H1 (cell line): ENCODE measurements around the gene ZNF277. TPM values are rescaled to one million over a fixed set of nuclear protein-coding genes. Genes with fewer than 3 reads are reported as not detected.

Source experiments
- HDAC6 ChIP-seq: IDR thresholded peaks from one replicate; pipeline ENCODE4 v1.7.1; 2012; ENCODE audit warnings: low read depth, mild to moderate bottlenecking, inconsistent platforms, low read length, moderate library complexity
- KDM5A ChIP-seq: fragments of 200-600 bp; IDR thresholded peaks from 2 replicates; pipeline ENCODE4 v1.7.1; 2012; ENCODE audit warnings: mild to moderate bottlenecking, low read length, inconsistent platforms, mixed read lengths
- RFX5 ChIP-seq: IDR thresholded peaks from 2 replicates; pipeline ENCODE4 v1.6.1; 2011; ENCODE audit warnings: low read depth, low read length, improper control_type of control experiment, borderline replicate concordance
- RXRA ChIP-seq: IDR thresholded peaks from 2 replicates; pipeline ENCODE4 v1.6.1; 2011; ENCODE audit warnings: low read depth, mild to moderate bottlenecking, low read length, moderate library complexity; ENCODE audit not compliant: insufficient read depth
- SAP30 ChIP-seq: fragments of 300-600 bp; sonication (generic); IDR thresholded peaks from 2 replicates; pipeline ENCODE4 v1.7.1; 2012; ENCODE audit warnings: low read length, moderate library complexity, mild to moderate bottlenecking, inconsistent platforms; ENCODE audit not compliant: insufficient read depth, insufficient replicate concordance
- SIX5 ChIP-seq: IDR thresholded peaks from 2 replicates; pipeline ENCODE4 v1.6.1; 2011; ENCODE audit warnings: mild to moderate bottlenecking, low read depth, low read length
- polyA plus RNA-seq, 7 experiments: library from polyadenylated mRNA; depleted of rRNA in 3 of 7; stranded (reverse) in 5 of 7; unstranded in 2 of 7; fragments of >200 nt in 5 of 7; fragments of 200-250 nt in 2 of 7; gene quantifications; 1 replicate in 5 of 7; 2 replicates in 1 of 7; 4 replicates in 1 of 7; pipeline versions ENCODE4 v1.2.1 to v1.2.3, GENCODE V29; 2011 to 2013; ENCODE audit warnings: missing spikeins in 2 of 7, mixed read lengths in 2 of 7
- total RNA-seq: library from RNA; stranded (reverse); fragmentation: NEBNext Ultra II Directional; extraction: Animal tissue kit (Norgen Biotek cat#: 25700); gene quantifications from 2 replicates; pipeline ENCODE4 v1.2.1, GENCODE V29; 2021
- TF ChIP-seq, protein P1 (sequence below): IDR thresholded peaks from 2 replicates; pipeline ENCODE4 v1.6.1; 2012; ENCODE audit warnings: inconsistent platforms

Gene ZNF277
- total and polyA plus RNA-seq, 2 of the 8 experiments (the other 6 are each of a cell fraction or from before 2014, with no cell fraction given) = 5.1 to 21.7 TPM

DNA sequence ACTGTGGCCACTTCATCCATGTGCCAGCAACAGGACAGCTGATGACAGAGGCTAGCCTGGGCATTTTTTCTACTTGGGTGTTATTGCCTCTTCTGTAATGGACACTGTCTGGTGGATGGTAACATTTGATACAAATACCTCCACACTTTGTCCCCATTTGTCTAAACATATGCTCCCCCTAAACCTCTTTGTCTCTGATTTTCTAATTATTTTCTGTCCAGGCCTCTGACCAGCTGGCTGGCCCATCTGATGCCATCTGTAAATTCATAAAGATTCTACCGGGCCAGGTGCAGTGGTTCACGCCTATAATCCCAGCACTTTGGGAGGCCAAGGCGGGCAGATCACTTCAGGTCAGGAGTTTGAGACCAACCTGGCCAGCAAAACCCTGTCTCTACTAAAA lies 159.1 kb downstream of the ZNF277 start (continued):
- TF ChIP-seq, protein P1, sequence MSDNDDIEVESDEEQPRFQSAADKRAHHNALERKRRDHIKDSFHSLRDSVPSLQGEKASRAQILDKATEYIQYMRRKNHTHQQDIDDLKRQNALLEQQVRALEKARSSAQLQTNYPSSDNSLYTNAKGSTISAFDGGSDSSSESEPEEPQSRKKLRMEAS = no peak
- TF ChIP-seq HDAC6 = no peak
- no peak for TF ChIP-seq KDM5A
- TF ChIP-seq RFX5 = no peak
- no peak for TF ChIP-seq RXRA
- no peak for TF ChIP-seq SIX5
- no peak for TF ChIP-seq SAP30
